Smooth muscle cell (in vitro differentiated cells): ENCODE measurements around the gene SKA2. TPM values are rescaled to one million over a fixed set of nuclear protein-coding genes. Genes with fewer than 3 reads are reported as not detected.
A peak's percentile ranks its signal among the peaks of the same experiment; 100 is the strongest.

Experiments used
- DNase-seq: peaks from one replicate; lab custom pipeline; 2025; ENCODE audit not compliant: unreplicated experiment; lab: John Stamatoyannopoulos, UW
- H2AFZ ChIP-seq: fragments of 200-600 bp; sonication (generic); 2 replicates; pipeline ENCODE4 v1.6.0; 2016; ENCODE audit warnings: antibody characterized with exemption, low read depth, mild to moderate bottlenecking
- H3F3A ChIP-seq: fragments of 200-600 bp; sonication (generic); 2 replicates; pipeline ENCODE4 v1.6.0; 2017; ENCODE audit warnings: antibody characterized with exemption, low read depth
- H3K27ac ChIP-seq: fragments of 200-600 bp; sonication (generic); 2 replicates; pipeline ENCODE4 v1.5.1; 2016; ENCODE audit warnings: low read depth, mild to moderate bottlenecking
- H3K27me3 ChIP-seq: fragments of 200-600 bp; sonication (generic); 2 replicates; pipeline ENCODE4 v1.6.1; 2016; ENCODE audit warnings: low read depth, mild to moderate bottlenecking
- H3K36me3 ChIP-seq: fragments of 200-600 bp; sonication (generic); 2 replicates; pipeline ENCODE4 v1.5.1; 2016; ENCODE audit warnings: low read depth
- H3K4me1 ChIP-seq: fragments of 200-600 bp; sonication (generic); 2 replicates; pipeline ENCODE4 v1.5.1; 2016; ENCODE audit warnings: low read depth
- H3K4me2 ChIP-seq: fragments of 200-600 bp; sonication (generic); 2 replicates; pipeline ENCODE4 v1.6.0; 2016; ENCODE audit warnings: mild to moderate bottlenecking
- H3K4me3 ChIP-seq: fragments of 200-600 bp; sonication (generic); 2 replicates; pipeline ENCODE4 v1.5.1; 2016; ENCODE audit warnings: mild to moderate bottlenecking
- H3K79me2 ChIP-seq: fragments of 200-600 bp; sonication (generic); 2 replicates; pipeline ENCODE4 v1.6.0; 2016; ENCODE audit warnings: low read depth, mild to moderate bottlenecking
- H3K9ac ChIP-seq: fragments of 200-600 bp; sonication (generic); 2 replicates; pipeline ENCODE4 v1.6.0; 2016; ENCODE audit warnings: low read depth
- H3K9me3 ChIP-seq: fragments of 200-600 bp; sonication (generic); replicated peaks from 2 replicates; pipeline ENCODE4 v1.5.1; 2016; ENCODE audit warnings: low read depth
- H4K20me1 ChIP-seq: fragments of 200-600 bp; sonication (generic); 2 replicates; pipeline ENCODE4 v1.6.0; 2016; ENCODE audit warnings: low read depth
- CTCF ChIP-seq: fragments of 200-600 bp; sonication (generic); IDR thresholded peaks from 2 replicates; pipeline ENCODE4 v1.5.1; 2017; ENCODE audit warnings: borderline replicate concordance, mild to moderate bottlenecking, antibody characterized with exemption; ENCODE audit not compliant: insufficient read depth, poor library complexity, severe bottlenecking
- WGBS: methylation state at CpG from one replicate; pipeline ENCODE4 v1.1.7; 2016; ENCODE audit warnings: low lambda C conversion rate; 5-methylcytosine and 5-hydroxymethylcytosine counted together
- polyA plus RNA-seq: library from polyadenylated mRNA; unstranded; fragments of >200 nt; fragmentation: Nextera tagmentation; extraction: Ambion mirVana; gene quantifications from 2 replicates; pipeline ENCODE4 v1.2.1, GENCODE V29; 2016
- total RNA-seq: library from RNA; depleted of rRNA; stranded (reverse); fragments of >200 nt; gene quantifications from 2 replicates; pipeline ENCODE4 v1.2.3, GENCODE V29; 2014

Gene SKA2
- total and polyA plus RNA-seq, 2 experiments from 2014 or later = 47.5 to 77.8 TPM

DNA sequence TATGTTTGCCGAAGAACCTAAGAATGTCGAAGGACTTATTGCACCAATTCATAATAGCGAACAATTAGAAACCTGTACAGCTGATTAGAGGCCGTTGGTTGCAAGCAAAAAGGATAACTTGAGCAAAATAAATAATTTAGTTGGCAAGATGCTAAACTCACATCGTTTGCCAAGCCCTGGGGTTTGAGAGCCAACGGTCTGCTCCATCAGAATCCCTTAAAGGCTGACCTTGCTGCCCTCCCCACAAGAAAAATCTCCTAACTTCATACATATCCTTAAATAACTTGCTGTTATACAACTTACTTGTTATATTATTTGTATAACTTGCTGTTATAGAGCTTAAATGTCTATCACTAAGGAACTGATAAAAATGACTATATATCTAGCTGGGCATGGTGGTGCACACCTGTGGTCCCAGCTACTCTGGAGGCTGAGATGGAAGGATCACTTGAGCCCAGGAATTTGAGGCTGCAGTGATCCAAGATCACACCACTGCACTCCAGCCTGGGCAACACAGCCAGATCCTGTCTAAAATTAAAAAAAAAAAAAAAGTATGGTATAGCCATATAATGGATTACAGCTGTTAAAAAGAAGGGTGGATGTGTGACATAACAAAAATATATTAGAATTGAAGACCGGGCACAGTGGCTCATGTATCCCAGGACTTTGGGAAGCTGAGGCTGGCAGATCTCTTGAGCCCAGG, 46.4 kb downstream of the SKA2 start:
- Histone ChIP-seq H3K27ac (no peak overlapping the region), H3K4me3 (no peak overlapping the region), H3K79me2 (peaks cover 22% of the 10 kb centered on the region), H3K27me3 (no peaks in the 10 kb centered on the region), H3K4me2 (no peak overlapping the region), H3K36me3 (peaks cover 7% of the 10 kb centered on the region), H2AFZ (no peak overlapping the region), H3K9me3 (no peaks in the 10 kb centered on the region), H3F3A (peaks cover 4% of the 10 kb centered on the region), H4K20me1 (no peaks in the 10 kb centered on the region), H3K4me1 (peaks cover 11% of the 10 kb centered on the region), H3K9ac (no peak overlapping the region)
- no peak for DNase-seq
- TF ChIP-seq CTCF = no peak
- WGBS = 93% methylated on average over 7 of the region's 7 CpGs

- H3K9me3 ChIP-seq = no peaks in the 10 kb centered on the region
- DNase-seq = no peak
- peaks cover 11% of the 10 kb centered on the region for H3K4me1 ChIP-seq
- H3K4me3 ChIP-seq = peak overlapping the region; percentile 87
- H3F3A ChIP-seq = peaks cover 4% of the 10 kb centered on the region
- H3K79me2 ChIP-seq = peaks cover 23% of the 10 kb centered on the region
- H3K36me3 ChIP-seq = peaks cover 7% of the 10 kb centered on the region
- no peaks in the 10 kb centered on the region for H3K27me3 ChIP-seq
- peaks cover 4% of the 10 kb centered on the region for H4K20me1 ChIP-seq
- H3K4me2 ChIP-seq = peak overlapping the region; percentile 92
- peak overlapping the region; percentile 80 for H2AFZ ChIP-seq
- WGBS = 6% methylated on average over 10 of the region's 10 CpGs
- no peak for TF ChIP-seq CTCF
- H3K27ac ChIP-seq = peak overlapping the region; percentile 48
- H3K9ac ChIP-seq = peak overlapping the region; percentile 66
Measured at GRCh38 chr17:59107306-59107670, 47.7 kb downstream of the SKA2 start.

GRCh38 chr17:59106463-59107305, 48.3 kb downstream of the SKA2 start, which contains the start of gene TRIM37:
TSS of gene TRIM37 (minus strand) at chr17:59106880. CDS start at chr17:59106461, 419 bp downstream.
- TF ChIP-seq CTCF = no peak
- H3K4me3 ChIP-seq = peak within 1 kb of the TSS; percentile 87
- H3F3A ChIP-seq = peaks cover 4% of the 10 kb centered on the region
- H4K20me1 ChIP-seq = peaks cover 4% of the 10 kb centered on the region
- H3K79me2 ChIP-seq = peaks cover 23% of the 10 kb centered on the region
- H2AFZ ChIP-seq = peak within 1 kb of the TSS; percentile 80
- H3K9ac ChIP-seq = peak within 1 kb of the TSS; percentile 87
- H3K4me1 ChIP-seq = peaks cover 11% of the 10 kb centered on the region
- no peaks in the 10 kb centered on the region for H3K27me3 ChIP-seq
- H3K4me2 ChIP-seq = peak within 1 kb of the TSS; percentile 92
- peak; percentile 93 for DNase-seq
- H3K36me3 ChIP-seq = peaks cover 3% of the 10 kb centered on the region
- H3K27ac ChIP-seq = peak within 1 kb of the TSS; percentile 74
- WGBS = under 1% methylated on average over 83 of the region's 89 CpGs
- no peaks in the 10 kb centered on the region for H3K9me3 ChIP-seq
